K562 (cell line): Measurements from ENCODE around the gene AGRN. TPM values are rescaled to one million over a fixed set of nuclear protein-coding genes. Genes with fewer than 3 reads are reported as not detected.
A peak's percentile ranks its signal among the peaks of the same experiment; 100 is the strongest.

ENCODE experiments used
- BCLAF1 ChIP-seq, 2 experiments: fragments of 450-650 bp in 1 of 2; IDR thresholded peaks; 2 replicates each; pipeline ENCODE4 v1.6.1; 2011 to 2017; ENCODE audit warnings: low read depth in 2 of 2, antibody characterized with exemption in 1 of 2, borderline replicate concordance in 1 of 2, low read length in 1 of 2, mild to moderate bottlenecking in 1 of 2, mixed read lengths in 1 of 2; ENCODE audit not compliant: control insufficient read depth in 1 of 2
- CHD4 ChIP-seq: fragments of 200-600 bp; sonication (generic); IDR thresholded peaks from 3 replicates; pipeline ENCODE4 v1.6.1; 2012; ENCODE audit warnings: low read depth, mild to moderate bottlenecking, mixed read lengths, low read length, inconsistent platforms; ENCODE audit not compliant: insufficient read depth, insufficient replicate concordance, poor library complexity, severe bottlenecking
- EHMT2 ChIP-seq: fragments of 450-650 bp; IDR thresholded peaks from 2 replicates; pipeline ENCODE4 v1.6.1; 2018; ENCODE audit warnings: antibody characterized with exemption
- HDAC3 ChIP-seq: fragments of 450-650 bp; IDR thresholded peaks from 2 replicates; pipeline ENCODE4 v1.6.1; 2018; ENCODE audit warnings: borderline replicate concordance, mild to moderate bottlenecking, moderate library complexity; ENCODE audit not compliant: partially characterized antibody
- HDAC6 ChIP-seq: IDR thresholded peaks from 2 replicates; pipeline ENCODE4 v1.6.1; 2012; ENCODE audit warnings: low read depth, mild to moderate bottlenecking, control low read depth, inconsistent platforms, low read length, moderate library complexity
- HDAC8 ChIP-seq: fragments of 450-650 bp; IDR thresholded peaks from 2 replicates; pipeline ENCODE4 v1.6.1; 2016; ENCODE audit warnings: mild to moderate bottlenecking, missing genetic modification characterization, moderate library complexity, missing compliant biosample characterization
- HDGF ChIP-seq: fragments of 450-650 bp; IDR thresholded peaks from 2 replicates; pipeline ENCODE4 v1.6.1; 2016
- KDM5B ChIP-seq: fragments of 200-600 bp; sonication (generic); IDR thresholded peaks from 2 replicates; pipeline ENCODE4 v1.6.1; 2012; ENCODE audit warnings: low read depth, mild to moderate bottlenecking, moderate library complexity, low read length, control low read depth, inconsistent platforms; ENCODE audit not compliant: insufficient replicate concordance
- NCOA4 ChIP-seq: fragments of 450-650 bp; IDR thresholded peaks from 2 replicates; pipeline ENCODE4 v1.6.1; 2018; ENCODE audit warnings: mild to moderate bottlenecking; ENCODE audit not compliant: partially characterized antibody
- NFRKB ChIP-seq: fragments of 450-650 bp; IDR thresholded peaks from 2 replicates; pipeline ENCODE4 v1.6.1; 2016; ENCODE audit warnings: low read depth
- PRDM10 ChIP-seq: fragments of 450-650 bp; IDR thresholded peaks from 2 replicates; pipeline ENCODE4 v1.6.1; 2018; ENCODE audit not compliant: partially characterized antibody
- RAD21 ChIP-seq, 2 experiments: fragments of 250-450 bp in 1 of 2; fragments of 450-650 bp in 1 of 2; sonication (Bioruptor Pico) in 1 of 2; formaldehyde crosslinking in 1 of 2; IDR thresholded peaks in 1 of 2; conservative IDR thresholded peaks in 1 of 2; 2 replicates each; pipeline versions ENCODE4 v1.4.0 to v1.8.0; 2020 to 2022; ENCODE audit warnings: mild to moderate bottlenecking in 2 of 2, moderate library complexity in 1 of 2
- SIRT6 ChIP-seq: IDR thresholded peaks from one replicate; pipeline ENCODE4 v1.6.1; 2012; ENCODE audit warnings: low read depth, mild to moderate bottlenecking, control low read depth, inconsistent platforms, low read length, moderate library complexity
- SRSF1 ChIP-seq: fragments of 200-400 bp; formaldehyde crosslinking; IDR thresholded peaks from 2 replicates; pipeline ENCODE4 v1.6.1; 2017; ENCODE audit warnings: mild to moderate bottlenecking, low read depth, low read length, moderate library complexity
- SRSF9 ChIP-seq: fragments of 200-400 bp; formaldehyde crosslinking; IDR thresholded peaks from 2 replicates; pipeline ENCODE4 v1.6.1; 2017; ENCODE audit warnings: low read depth, low read length, borderline replicate concordance
- TCF3 ChIP-seq: sonication (generic); formaldehyde crosslinking; IDR thresholded peaks from 2 replicates; pipeline ENCODE4 v1.4.0; 2020; ENCODE audit warnings: mild to moderate bottlenecking, missing genetic modification reagents
- U2AF1 ChIP-seq: fragments of 200-400 bp; formaldehyde crosslinking; optimal IDR thresholded peaks from 2 replicates; pipeline ENCODE3; 2017; ENCODE audit warnings: mild to moderate bottlenecking, low read depth, low read length, moderate library complexity
- ZNF175 ChIP-seq: fragments of 200-800 bp; sonication (Bioruptor generic); IDR thresholded peaks from 2 replicates; pipeline ENCODE4 v1.6.1; 2016; ENCODE audit warnings: low read depth, mild to moderate bottlenecking, missing genetic modification characterization, missing compliant biosample characterization
- ZNF324 ChIP-seq: fragments of 250-450 bp; sonication (Bioruptor Pico); IDR thresholded peaks from 2 replicates; pipeline ENCODE4 v1.4.0; 2020; ENCODE audit warnings: mild to moderate bottlenecking
- ZNF778 ChIP-seq: fragments of 450-650 bp; formaldehyde crosslinking; IDR thresholded peaks from 2 replicates; pipeline ENCODE4 v1.4.0; 2020; ENCODE audit warnings: mild to moderate bottlenecking, moderate library complexity
- ZNF785 ChIP-seq: fragments of 250-450 bp; sonication (Bioruptor Pico); IDR thresholded peaks from 2 replicates; pipeline ENCODE4 v1.4.0; 2020; ENCODE audit warnings: mild to moderate bottlenecking
- polyA plus RNA-seq, 8 experiments: library from polyadenylated mRNA; depleted of rRNA in 4 of 8; stranded (reverse) in 5 of 8; unstranded in 3 of 8; fragments of >200 nt; fragmentation: Nextera tagmentation in 2 of 8; fragmentation: Illumina TruSeq in 1 of 8; extraction: Ambion mirVana in 2 of 8; extraction: Trizol in 1 of 8; gene quantifications; 2 replicates each; pipeline versions ENCODE4 v1.2.1 to v1.2.3, GENCODE V29; 2011 to 2014; ENCODE audit warnings: inconsistent platforms in 1 of 8, missing spikeins in 1 of 8
- total RNA-seq, 7 experiments: library from RNA; depleted of rRNA in 6 of 7; stranded (reverse); fragments of >200 nt in 6 of 7; fragmentation: Illumina TruSeq in 2 of 7; extraction: Trizol in 2 of 7; gene quantifications; 2 replicates each; pipeline versions ENCODE4 v1.2.1 to v1.2.3, GENCODE V29; 2011 to 2021; ENCODE audit warnings: low replicate concordance in 1 of 7

The AGRN gene
- total and polyA plus RNA-seq, 9 of the 15 experiments (the other 6 are each of a cell fraction or from before 2014, with no cell fraction given): 0.04 to 111 (median 18.1) TPM

GRCh38 chr1:1059494-1060280 is 39.8 kb downstream of the AGRN start (continued):
- TF ChIP-seq BCLAF1 (IDR thresholded peaks at IDR 0.05; ENCODE audit: borderline replicate concordance in 1 of 2, control insufficient read depth in 1 of 2, low read depth in 2 of 2, low read length in 1 of 2) (no peak), HDAC8 (peak; percentile 75; the same call in 1 of the 2 replicates), NFRKB (no peak), SRSF1 (no peak), HDAC3 (no peak), U2AF1 (no peak), TCF3 (CRISPR knock-in tag) (no peak), ZNF324 (CRISPR knock-in tag) (no peak), SIRT6 (no peak), ZNF175 (CRISPR knock-in tag) (no peak), NCOA4 (no peak), SRSF9 (no peak), ZNF785 (CRISPR knock-in tag) (no peak), HDGF (peak; percentile 84), RAD21 (CRISPR knock-in tag; conservative IDR thresholded peaks at IDR 0.05 in 1 of 2, IDR thresholded peaks at IDR 0.05 in 1 of 2) (no peak), PRDM10 (no peak), CHD4 (no peak), ZNF778 (CRISPR knock-in tag) (no peak), EHMT2 (no peak), HDAC6 (no peak), KDM5B (peak; percentile 54)
